ENCODE results near the gene PSTK.

GRCh38 chr10:123019264-123019663 is 39.1 kb downstream of the PSTK start:
- no peak for TF ChIP-seq POLR2AphosphoS5 (IDR thresholded peaks at IDR 0.05)
- TF ChIP-seq CTCF (IDR thresholded peaks at IDR 0.05 in 8 of 11, conservative IDR thresholded peaks at IDR 0.05 in 3 of 11) = no peak
